HCT116 (cell line): ENCODE data around the gene CDCA3.

ENCODE experiments used
- CEBPB ChIP-seq: IDR thresholded peaks from 2 replicates; pipeline ENCODE4 v1.6.1; 2012; ENCODE audit warnings: low read depth
- EZH2 ChIP-seq: fragments of 200-600 bp; sonication (generic); IDR thresholded peaks from 2 replicates; pipeline ENCODE4 v1.6.1; 2017; ENCODE audit warnings: antibody characterized with exemption, mixed run types
- EZH2phosphoT487 ChIP-seq: fragments of 200-600 bp; IDR thresholded peaks from 2 replicates; pipeline ENCODE4 v1.6.1; 2018; ENCODE audit warnings: antibody characterized with exemption, borderline replicate concordance
- POLR2A ChIP-seq: IDR thresholded peaks from 2 replicates; pipeline ENCODE4 v1.7.0; 2011; ENCODE audit warnings: borderline replicate concordance; ENCODE audit not compliant: insufficient read depth, insufficient read length; ENCODE audit errors: extremely low read depth
- POLR2AphosphoS5 ChIP-seq: IDR thresholded peaks from 2 replicates; pipeline ENCODE4 v1.6.1; 2011; ENCODE audit warnings: mild to moderate bottlenecking, low read depth, low read length, moderate library complexity
- RAD21 ChIP-seq: IDR thresholded peaks from 2 replicates; pipeline ENCODE4 v1.6.1; 2012; ENCODE audit warnings: low read depth, mild to moderate bottlenecking
- SIN3A ChIP-seq: IDR thresholded peaks from 2 replicates; pipeline ENCODE4 v1.6.1; 2012; ENCODE audit warnings: low read depth
- SP1 ChIP-seq: IDR thresholded peaks from 2 replicates; pipeline ENCODE4 v1.6.1; 2012; ENCODE audit warnings: low read depth
- YY1 ChIP-seq: IDR thresholded peaks from 2 replicates; pipeline ENCODE4 v1.6.1; 2011; ENCODE audit warnings: low read length, low read depth, moderate library complexity, mild to moderate bottlenecking; ENCODE audit not compliant: insufficient replicate concordance; ENCODE audit errors: extremely low read depth
- TF ChIP-seq, protein P1 (sequence below), 3 experiments: fragments of 200-600 bp in 1 of 3; sonication (generic) in 1 of 3; IDR thresholded peaks in 2 of 3; conservative IDR thresholded peaks in 1 of 3; 2 replicates each; pipeline ENCODE4 v1.5.1; 2012 to 2017; ENCODE audit warnings: low read depth in 2 of 3, low read length in 2 of 3, antibody characterized with exemption in 1 of 3, borderline replicate concordance in 1 of 3, control low read depth in 1 of 3, mild to moderate bottlenecking in 1 of 3, mixed read lengths in 1 of 3, mixed run types in 1 of 3, moderate library complexity in 1 of 3; ENCODE audit not compliant: insufficient read depth in 1 of 3

DNA sequence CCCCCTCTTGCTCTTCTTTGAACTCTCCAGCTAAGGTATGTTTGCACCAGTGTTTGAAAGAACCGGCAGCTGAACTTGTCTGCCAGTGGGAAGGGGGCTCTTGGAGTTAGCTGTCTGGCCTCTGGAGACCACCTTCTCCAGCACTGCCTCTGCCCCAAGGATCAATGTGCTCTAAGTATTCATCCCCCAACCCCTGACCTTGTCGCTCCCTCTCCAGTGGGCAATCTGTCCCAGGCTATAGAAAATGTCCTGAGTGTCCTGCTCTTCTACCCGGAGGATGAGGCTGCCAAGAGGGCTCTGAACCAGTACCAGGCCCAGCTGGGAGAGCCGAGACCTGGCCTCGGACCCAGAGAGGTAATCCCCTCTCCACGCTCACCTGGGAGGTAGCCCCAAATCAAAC lies 20.1 kb downstream of the CDCA3 start:
- TF ChIP-seq, protein P1, sequence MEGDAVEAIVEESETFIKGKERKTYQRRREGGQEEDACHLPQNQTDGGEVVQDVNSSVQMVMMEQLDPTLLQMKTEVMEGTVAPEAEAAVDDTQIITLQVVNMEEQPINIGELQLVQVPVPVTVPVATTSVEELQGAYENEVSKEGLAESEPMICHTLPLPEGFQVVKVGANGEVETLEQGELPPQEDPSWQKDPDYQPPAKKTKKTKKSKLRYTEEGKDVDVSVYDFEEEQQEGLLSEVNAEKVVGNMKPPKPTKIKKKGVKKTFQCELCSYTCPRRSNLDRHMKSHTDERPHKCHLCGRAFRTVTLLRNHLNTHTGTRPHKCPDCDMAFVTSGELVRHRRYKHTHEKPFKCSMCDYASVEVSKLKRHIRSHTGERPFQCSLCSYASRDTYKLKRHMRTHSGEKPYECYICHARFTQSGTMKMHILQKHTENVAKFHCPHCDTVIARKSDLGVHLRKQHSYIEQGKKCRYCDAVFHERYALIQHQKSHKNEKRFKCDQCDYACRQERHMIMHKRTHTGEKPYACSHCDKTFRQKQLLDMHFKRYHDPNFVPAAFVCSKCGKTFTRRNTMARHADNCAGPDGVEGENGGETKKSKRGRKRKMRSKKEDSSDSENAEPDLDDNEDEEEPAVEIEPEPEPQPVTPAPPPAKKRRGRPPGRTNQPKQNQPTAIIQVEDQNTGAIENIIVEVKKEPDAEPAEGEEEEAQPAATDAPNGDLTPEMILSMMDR (IDR thresholded peaks at IDR 0.05 in 2 of 3, conservative IDR thresholded peaks at IDR 0.05 in 1 of 3; ENCODE audit: borderline replicate concordance in 1 of 3, insufficient read depth in 1 of 3, low read depth in 2 of 3, low read length in 2 of 3), result no peak
- TF ChIP-seq POLR2A, result no peak
- TF ChIP-seq EZH2phosphoT487, result no peak
- no peak for TF ChIP-seq SIN3A
- TF ChIP-seq EZH2, result no peak
- no peak for TF ChIP-seq SP1
- TF ChIP-seq POLR2AphosphoS5, result no peak
- no peak for TF ChIP-seq RAD21
- no peak for TF ChIP-seq YY1
- no peak for TF ChIP-seq CEBPB
